Measurements from ENCODE around the gene PIAS1.

PIAS1 gene

DNA sequence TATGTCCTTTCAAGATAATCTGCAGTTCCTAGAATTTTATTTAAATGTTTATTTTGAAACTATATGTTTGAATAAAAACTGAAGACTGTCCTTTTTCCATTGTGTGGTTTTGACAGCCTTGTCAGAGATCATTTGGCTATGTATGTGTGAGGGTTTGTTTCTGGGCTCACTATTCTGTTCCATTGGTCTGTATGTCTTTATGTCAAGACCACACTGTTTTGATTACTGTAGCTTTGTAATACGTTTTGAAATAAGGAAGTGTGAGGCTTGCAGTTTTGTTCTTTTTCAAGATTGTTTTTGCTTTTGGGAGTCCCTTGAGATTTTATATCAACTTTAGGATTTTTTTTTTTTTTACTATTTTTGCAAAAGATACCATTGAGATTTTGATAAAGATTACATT lies 42.0 kb downstream of the PIAS1 start:
- Histone ChIP-seq H4K20me1 (ENCODE audit: insufficient read depth) (no peaks in the 10 kb centered on the region), H3K36me3 (ENCODE audit: insufficient read depth) (no peaks in the 10 kb centered on the region; the same call in 1 of the 2 replicates), H3K4me2 (no peak overlapping the region), H3K27me3 (ENCODE audit: insufficient read depth, low read depth) (no peaks in the 10 kb centered on the region), H3K27ac (no peak overlapping the region), H3K4me3 (IDR thresholded peaks at IDR 0.05; ENCODE audit: insufficient read depth, low read depth, low read length) (no peak overlapping the region), H3K9ac (no peak overlapping the region), H3K79me2 (ENCODE audit: insufficient read depth, low read depth) (peaks cover 36% of the 10 kb centered on the region; the same call in 1 of the 2 replicates), H3K4me1 (ENCODE audit: low read depth, poor library complexity, severe bottlenecking) (peaks cover 37% of the 10 kb centered on the region), H2AFZ (ENCODE audit: low read depth) (no peak overlapping the region)
- TF ChIP-seq, protein P1, sequence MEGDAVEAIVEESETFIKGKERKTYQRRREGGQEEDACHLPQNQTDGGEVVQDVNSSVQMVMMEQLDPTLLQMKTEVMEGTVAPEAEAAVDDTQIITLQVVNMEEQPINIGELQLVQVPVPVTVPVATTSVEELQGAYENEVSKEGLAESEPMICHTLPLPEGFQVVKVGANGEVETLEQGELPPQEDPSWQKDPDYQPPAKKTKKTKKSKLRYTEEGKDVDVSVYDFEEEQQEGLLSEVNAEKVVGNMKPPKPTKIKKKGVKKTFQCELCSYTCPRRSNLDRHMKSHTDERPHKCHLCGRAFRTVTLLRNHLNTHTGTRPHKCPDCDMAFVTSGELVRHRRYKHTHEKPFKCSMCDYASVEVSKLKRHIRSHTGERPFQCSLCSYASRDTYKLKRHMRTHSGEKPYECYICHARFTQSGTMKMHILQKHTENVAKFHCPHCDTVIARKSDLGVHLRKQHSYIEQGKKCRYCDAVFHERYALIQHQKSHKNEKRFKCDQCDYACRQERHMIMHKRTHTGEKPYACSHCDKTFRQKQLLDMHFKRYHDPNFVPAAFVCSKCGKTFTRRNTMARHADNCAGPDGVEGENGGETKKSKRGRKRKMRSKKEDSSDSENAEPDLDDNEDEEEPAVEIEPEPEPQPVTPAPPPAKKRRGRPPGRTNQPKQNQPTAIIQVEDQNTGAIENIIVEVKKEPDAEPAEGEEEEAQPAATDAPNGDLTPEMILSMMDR (conservative IDR thresholded peaks at IDR 0.05; ENCODE audit: low read depth, low read length): no peak

DNA sequence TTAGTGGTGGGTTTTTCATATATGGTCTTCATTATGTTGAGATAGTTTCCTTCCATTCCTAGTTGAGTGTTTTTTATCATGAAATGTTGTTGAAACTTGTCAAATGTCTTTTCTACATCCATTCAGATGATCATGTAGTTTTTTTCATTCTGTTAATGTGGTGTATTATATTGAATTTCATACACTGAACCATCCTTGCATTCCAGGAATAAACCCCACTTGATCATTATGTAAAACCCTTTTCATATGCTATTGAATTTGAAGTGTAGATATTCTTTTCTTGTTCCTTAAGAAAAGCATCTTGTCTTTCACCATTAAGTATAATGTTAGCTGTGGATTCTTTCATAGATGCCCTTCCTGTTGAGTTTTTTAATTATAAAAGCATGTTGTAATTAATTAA lies 42.9 kb downstream of the PIAS1 start:
- H3K4me3 ChIP-seq (IDR thresholded peaks at IDR 0.05; ENCODE audit: insufficient read depth, low read depth, low read length): no peak overlapping the region
- H3K4me2 ChIP-seq: no peak overlapping the region
- H3K27me3 ChIP-seq (ENCODE audit: insufficient read depth, low read depth): no peaks in the 10 kb centered on the region
- no peak overlapping the region for H3K27ac ChIP-seq
- H4K20me1 ChIP-seq (ENCODE audit: insufficient read depth): no peaks in the 10 kb centered on the region
- peaks cover 43% of the 10 kb centered on the region; the same call in 1 of the 2 replicates for H3K79me2 ChIP-seq (ENCODE audit: insufficient read depth, low read depth)
- TF ChIP-seq, protein P1 (conservative IDR thresholded peaks at IDR 0.05; ENCODE audit: low read depth, low read length): no peak
- peaks cover 45% of the 10 kb centered on the region for H3K4me1 ChIP-seq (ENCODE audit: low read depth, poor library complexity, severe bottlenecking)
- H3K9ac ChIP-seq: no peak overlapping the region
- H3K36me3 ChIP-seq (ENCODE audit: insufficient read depth): no peaks in the 10 kb centered on the region; the same call in 1 of the 2 replicates
- no peak overlapping the region for H2AFZ ChIP-seq (ENCODE audit: low read depth)

DNA sequence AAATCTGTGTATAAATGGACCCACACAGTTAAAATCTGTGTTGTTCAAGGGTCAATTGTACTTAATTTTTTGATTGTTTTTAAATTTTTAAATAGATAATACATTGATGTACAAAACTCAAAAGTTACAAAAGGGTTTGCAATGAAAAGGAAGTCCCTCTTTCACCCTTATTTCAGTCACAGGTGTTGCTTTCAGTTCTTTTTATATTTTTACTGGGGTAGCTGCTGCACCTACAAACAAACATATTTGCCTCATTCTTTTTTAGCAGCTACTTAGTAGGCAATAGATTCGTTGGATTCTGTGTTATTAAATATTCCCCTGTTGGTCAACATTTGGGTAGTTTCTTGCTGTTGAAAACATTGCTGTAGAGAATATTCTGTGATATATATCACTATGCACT lies 44.4 kb downstream of the PIAS1 start:
- Histone ChIP-seq H2AFZ (ENCODE audit: low read depth) (no peak overlapping the region), H3K4me2 (peak overlapping the region; percentile 46; the same call in 1 of the 2 replicates), H3K4me3 (IDR thresholded peaks at IDR 0.05; ENCODE audit: insufficient read depth, low read depth, low read length) (no peak overlapping the region), H3K36me3 (ENCODE audit: insufficient read depth) (peaks cover 2% of the 10 kb centered on the region; the same call in 1 of the 2 replicates), H3K27ac (no peak overlapping the region), H4K20me1 (ENCODE audit: insufficient read depth) (no peaks in the 10 kb centered on the region), H3K79me2 (ENCODE audit: insufficient read depth, low read depth) (peaks cover 58% of the 10 kb centered on the region), H3K27me3 (ENCODE audit: insufficient read depth, low read depth) (no peaks in the 10 kb centered on the region), H3K4me1 (ENCODE audit: low read depth, poor library complexity, severe bottlenecking) (peaks cover 45% of the 10 kb centered on the region), H3K9ac (no peak overlapping the region)
- TF ChIP-seq, protein P1 (conservative IDR thresholded peaks at IDR 0.05; ENCODE audit: low read depth, low read length): no peak

DNA sequence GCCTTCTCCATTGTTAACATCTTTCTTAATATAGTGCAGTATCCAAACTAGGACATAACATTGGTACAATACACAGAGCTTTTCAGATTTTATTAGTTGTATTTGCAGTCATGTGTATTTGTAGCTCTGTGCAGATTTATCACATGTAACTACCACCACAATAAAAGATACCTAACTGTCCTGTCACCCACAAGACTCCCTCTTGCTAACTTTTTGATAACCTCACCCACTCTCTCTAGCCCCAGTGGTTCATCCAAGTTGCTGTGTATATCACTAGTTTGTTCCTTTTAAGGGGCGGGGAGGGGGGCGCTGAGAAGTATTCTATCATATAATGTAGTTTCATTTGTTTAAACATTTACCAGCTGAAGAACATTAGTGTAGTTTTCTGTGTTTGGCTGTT lies 46.1 kb downstream of the PIAS1 start:
- H3K9ac ChIP-seq: no peak overlapping the region
- H3K4me1 ChIP-seq (ENCODE audit: low read depth, poor library complexity, severe bottlenecking): peaks cover 52% of the 10 kb centered on the region
- no peak overlapping the region for H3K4me3 ChIP-seq (IDR thresholded peaks at IDR 0.05; ENCODE audit: insufficient read depth, low read depth, low read length)
- no peaks in the 10 kb centered on the region for H4K20me1 ChIP-seq (ENCODE audit: insufficient read depth)
- peaks cover 6% of the 10 kb centered on the region; the same call in 1 of the 2 replicates for H3K36me3 ChIP-seq (ENCODE audit: insufficient read depth)
- H2AFZ ChIP-seq (ENCODE audit: low read depth): no peak overlapping the region
- H3K4me2 ChIP-seq: no peak overlapping the region; the same call in 1 of the 2 replicates
- peaks cover 65% of the 10 kb centered on the region for H3K79me2 ChIP-seq (ENCODE audit: insufficient read depth, low read depth)
- no peak overlapping the region for H3K27ac ChIP-seq
- no peaks in the 10 kb centered on the region for H3K27me3 ChIP-seq (ENCODE audit: insufficient read depth, low read depth)
- TF ChIP-seq, protein P1 (conservative IDR thresholded peaks at IDR 0.05; ENCODE audit: low read depth, low read length): no peak
